ENCODE data around the gene POU6F1.

The POU6F1 gene

GRCh38 chr12:51254536-51254935 lies 36.7 kb upstream of the POU6F1 start:
- Histone ChIP-seq H3K4me3 (ENCODE audit: low read depth, low read length) (no peak overlapping the region), H3K9me3 (no peaks in the 10 kb centered on the region), H3K36me3 (no peaks in the 10 kb centered on the region), H3K27me3 (no peaks in the 10 kb centered on the region), H3K4me1 (no peaks in the 10 kb centered on the region)
- no peak for DNase-seq
- TF ChIP-seq CTCF (IDR thresholded peaks at IDR 0.05; ENCODE audit: low read depth, low read length) = no peak

GRCh38 chr12:51253276-51253675 lies 35.4 kb upstream of the POU6F1 start:
- Histone ChIP-seq H3K4me1 (no peaks in the 10 kb centered on the region), H3K9me3 (no peaks in the 10 kb centered on the region), H3K36me3 (no peaks in the 10 kb centered on the region), H3K4me3 (ENCODE audit: low read depth, low read length) (no peak overlapping the region), H3K27me3 (no peaks in the 10 kb centered on the region)
- no peak for TF ChIP-seq CTCF (IDR thresholded peaks at IDR 0.05; ENCODE audit: low read depth, low read length)
- no peak for DNase-seq

DNA sequence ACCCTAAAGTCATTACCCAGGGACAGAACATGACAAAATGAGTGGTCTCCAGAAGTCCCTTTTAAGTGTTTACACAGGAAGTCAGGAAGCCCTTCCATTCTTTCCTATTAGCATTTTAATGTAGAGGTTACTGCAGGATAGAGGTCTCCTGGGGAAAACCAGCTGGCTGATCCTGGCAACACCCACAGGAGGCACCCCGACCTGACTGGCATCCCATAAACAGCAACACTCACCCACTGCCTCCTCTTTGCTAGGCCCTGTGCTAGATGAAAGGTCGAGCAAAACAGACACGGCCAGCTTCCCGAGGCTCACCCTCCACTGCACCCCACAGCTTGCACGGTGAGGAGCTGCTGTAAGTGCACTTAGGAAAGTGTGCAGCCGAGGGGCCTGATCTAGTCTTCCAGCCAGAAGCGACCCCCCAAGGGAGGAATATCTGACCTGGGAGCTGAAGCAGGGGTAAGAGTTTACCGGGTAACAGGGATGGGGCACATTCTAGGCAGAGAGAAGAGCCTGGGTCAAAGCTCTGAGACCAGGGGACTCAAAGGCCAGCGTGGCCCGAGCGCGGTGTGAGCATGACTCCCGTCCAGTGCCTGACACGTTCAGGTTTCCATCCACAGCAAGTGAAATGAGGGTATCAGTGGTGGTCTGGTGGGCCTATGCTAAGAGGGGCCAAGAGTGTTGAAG lies 29.8 kb upstream of the POU6F1 start:
- Histone ChIP-seq H3K27me3 (no peaks in the 10 kb centered on the region), H3K9me3 (no peaks in the 10 kb centered on the region), H3K36me3 (peaks cover 17% of the 10 kb centered on the region), H3K4me3 (ENCODE audit: low read depth, low read length) (no peak overlapping the region), H3K4me1 (peaks cover 6% of the 10 kb centered on the region; the same call in 1 of the 2 replicates)
- DNase-seq = no peak
- no peak for TF ChIP-seq CTCF (IDR thresholded peaks at IDR 0.05; ENCODE audit: low read depth, low read length)

DNA sequence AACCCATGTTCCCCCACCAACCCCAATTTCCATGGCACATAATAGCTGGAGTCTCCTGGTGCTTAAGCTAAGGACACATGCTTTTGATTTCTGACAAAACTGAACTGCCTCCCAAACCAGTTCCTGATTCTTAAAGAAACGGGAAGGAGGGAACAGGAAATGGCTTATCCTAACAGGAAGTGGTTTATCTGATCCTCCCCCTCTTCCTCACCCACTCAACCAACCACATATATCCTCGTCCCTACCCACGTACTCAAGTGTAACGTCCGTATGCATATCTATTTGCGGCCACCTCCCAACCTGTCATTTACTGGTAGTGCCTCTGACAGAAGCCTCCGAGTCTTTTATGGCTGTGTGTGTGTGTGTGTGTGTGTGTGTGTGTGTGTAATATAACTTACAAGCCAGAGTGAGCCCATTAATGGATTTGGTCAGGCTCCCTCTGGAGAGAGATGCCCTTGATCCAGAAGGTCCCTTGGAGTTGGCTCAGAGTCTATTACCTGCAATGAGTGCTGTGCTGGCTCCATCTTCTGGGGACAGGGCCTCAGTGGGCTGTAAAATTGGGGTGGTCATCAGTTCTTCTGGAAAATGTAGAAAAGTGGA lies 28.5 kb upstream of the POU6F1 start:
- peaks cover 6% of the 10 kb centered on the region; the same call in 1 of the 2 replicates for H3K4me1 ChIP-seq
- peak; percentile 45 for TF ChIP-seq CTCF (IDR thresholded peaks at IDR 0.05; ENCODE audit: low read depth, low read length)
- DNase-seq = peak; percentile 26

GRCh38 chr12:51245476-51246253 lies 27.8 kb upstream of the POU6F1 start:
- Histone ChIP-seq H3K4me3 (ENCODE audit: low read depth, low read length) (no peak overlapping the region), H3K27me3 (no peaks in the 10 kb centered on the region), H3K4me1 (peaks cover 6% of the 10 kb centered on the region; the same call in 1 of the 2 replicates), H3K9me3 (no peaks in the 10 kb centered on the region), H3K36me3 (peaks cover 30% of the 10 kb centered on the region)
- no peak for DNase-seq
- no peak for TF ChIP-seq CTCF (IDR thresholded peaks at IDR 0.05; ENCODE audit: low read depth, low read length)

More for the DNA sequence above, 28.5 kb upstream of the POU6F1 start:
- no peak overlapping the region for H3K4me3 ChIP-seq (ENCODE audit: low read depth, low read length)
- H3K9me3 ChIP-seq = no peaks in the 10 kb centered on the region
- H3K27me3 ChIP-seq = no peaks in the 10 kb centered on the region
- H3K36me3 ChIP-seq = peaks cover 23% of the 10 kb centered on the region
